GM19193 (cell line): Measurements from ENCODE around the gene CUL4A.

Source experiments
- POLR2A ChIP-seq: IDR thresholded peaks from 4 replicates; pipeline ENCODE4 v1.6.1; 2011; ENCODE audit not compliant: insufficient read depth, insufficient read length; ENCODE audit errors: extremely low read depth

CUL4A gene

DNA sequence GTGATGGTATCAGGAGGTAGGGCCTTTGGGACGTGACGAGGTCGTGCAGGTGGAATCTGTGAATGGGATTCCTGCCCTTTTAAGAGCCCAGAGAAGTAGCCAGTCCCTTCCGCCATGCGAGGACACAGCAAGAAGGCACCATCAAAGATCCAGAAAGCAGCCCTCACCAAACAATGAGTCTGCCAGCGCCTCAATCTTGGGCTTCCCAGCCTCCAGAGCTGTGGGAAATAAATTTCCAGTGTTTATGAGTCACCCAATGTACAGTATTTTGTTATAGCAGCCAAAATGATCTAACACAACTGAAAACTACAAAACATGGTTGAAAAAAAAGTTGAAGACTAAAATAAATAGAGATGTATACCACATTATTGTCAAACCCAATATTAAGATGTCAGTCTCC, 70.7 kb downstream of the CUL4A start:
- TF ChIP-seq POLR2A = no peak

DNA sequence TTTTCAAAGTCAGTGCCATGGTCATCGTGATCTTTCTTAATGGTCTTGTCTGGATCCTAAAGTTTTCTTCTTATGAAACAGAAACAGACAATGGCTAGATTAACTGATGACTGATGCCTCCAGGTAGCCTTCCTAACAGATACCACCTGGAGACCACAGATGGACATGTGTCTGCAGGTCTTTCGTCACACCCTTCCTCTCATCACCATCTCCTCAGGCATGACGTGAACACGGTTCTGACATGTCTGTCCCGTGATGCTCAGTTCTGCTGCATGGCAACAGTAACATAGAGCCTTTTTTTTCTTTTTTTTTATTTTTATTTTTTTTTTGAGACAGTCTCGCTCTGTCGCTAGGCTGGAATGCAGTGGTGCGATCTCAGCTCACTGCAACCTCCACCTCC, 74.5 kb downstream of the CUL4A start:
- TF ChIP-seq POLR2A = no peak

DNA sequence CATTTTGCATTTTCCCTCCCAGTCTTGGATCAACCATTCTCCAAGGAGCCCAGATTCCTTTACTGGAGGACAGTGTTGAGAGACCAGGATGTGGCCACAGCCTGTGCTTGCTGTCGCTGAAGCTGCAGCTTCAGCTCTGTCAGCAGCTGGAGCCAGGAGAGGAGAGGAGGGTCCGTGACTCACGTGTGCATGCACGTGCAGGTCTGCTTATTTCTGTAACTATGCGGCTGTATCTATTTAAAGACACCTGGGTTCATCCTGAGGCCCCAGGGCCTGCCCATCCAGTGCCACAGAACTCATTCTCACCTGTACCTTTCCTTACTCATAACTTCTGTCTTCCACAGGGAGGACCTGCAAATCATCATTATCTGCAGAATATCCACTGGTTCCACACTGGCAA, 79.5 kb downstream of the CUL4A start:
- no peak for TF ChIP-seq POLR2A

DNA sequence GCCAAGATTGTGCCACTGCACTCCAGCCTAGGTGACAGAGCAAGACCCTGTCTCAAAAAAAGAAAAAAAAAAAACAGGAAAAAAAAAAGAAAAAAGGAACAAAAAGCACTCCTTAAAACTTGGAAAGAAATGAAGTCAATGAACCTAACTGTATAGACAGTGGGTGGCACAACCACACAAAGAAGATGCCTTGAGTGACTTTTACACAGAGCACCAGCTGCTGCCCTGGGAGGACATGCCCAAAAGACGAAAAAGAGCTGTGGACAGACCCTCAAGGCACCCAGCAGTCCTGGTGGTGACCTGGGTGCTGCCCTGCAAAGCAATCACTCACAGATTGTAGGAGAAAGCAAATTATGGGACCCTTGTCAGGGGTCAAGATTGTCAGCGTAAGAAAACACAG, 81.7 kb downstream of the CUL4A start:
- no peak for TF ChIP-seq POLR2A

DNA sequence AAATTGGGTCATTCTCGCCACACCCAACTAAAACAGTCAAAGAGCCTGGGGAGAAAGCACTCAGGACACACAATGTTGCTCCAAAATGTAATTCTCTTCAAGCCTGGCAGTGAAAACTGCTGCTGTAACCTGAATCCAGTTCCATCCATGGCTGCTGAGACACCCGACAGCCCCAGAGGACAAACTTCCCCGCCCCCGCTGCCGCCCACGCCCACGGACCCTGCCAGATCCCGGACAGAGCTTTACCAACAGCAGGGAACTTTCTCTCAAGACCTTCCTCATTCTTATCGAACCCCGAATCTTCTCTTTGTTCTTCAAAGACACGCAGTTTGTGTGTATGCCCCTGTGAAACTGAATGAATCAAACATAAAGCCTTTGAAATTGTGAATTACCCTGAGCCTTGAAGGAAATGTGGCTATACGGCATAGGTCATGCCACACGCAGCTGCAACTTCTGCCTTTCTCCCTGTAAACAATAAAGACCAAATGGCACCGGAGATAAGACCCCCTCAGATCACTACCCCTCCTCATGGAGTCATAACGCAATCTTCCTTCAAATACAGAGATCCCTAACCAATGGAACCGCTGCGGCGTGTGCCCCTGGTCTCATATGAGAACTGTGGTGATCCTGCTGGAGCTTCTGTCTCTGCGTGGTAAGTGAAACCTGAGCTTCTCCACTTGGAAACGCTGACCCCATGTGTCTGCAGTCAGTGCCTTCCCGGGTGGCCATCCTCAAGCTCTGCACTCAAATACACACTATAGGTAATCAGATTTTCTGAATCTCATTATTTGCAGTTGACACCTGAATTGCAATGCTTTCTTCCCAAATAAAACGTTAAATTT, 82.8 kb downstream of the CUL4A start:
- no peak for TF ChIP-seq POLR2A

DNA sequence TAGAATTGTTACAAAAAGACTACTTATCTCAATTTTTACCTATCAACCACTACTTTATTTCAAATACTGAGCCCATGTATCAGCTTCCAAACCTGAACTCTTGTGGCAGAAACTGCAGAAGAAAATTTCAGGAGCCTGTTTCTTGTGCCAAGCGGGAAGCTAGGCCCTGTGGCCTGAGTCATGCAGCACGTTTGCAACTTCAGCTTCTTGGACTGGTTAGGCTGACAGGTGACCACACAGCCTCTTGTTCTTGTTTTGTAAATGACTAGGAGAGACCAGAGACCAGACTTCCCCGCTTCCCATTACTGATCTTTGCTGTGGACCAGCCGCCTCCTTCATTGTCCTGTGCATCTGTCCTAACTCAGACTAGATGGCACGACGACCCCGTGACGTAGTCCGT, 84.3 kb downstream of the CUL4A start:
- TF ChIP-seq POLR2A = no peak

DNA sequence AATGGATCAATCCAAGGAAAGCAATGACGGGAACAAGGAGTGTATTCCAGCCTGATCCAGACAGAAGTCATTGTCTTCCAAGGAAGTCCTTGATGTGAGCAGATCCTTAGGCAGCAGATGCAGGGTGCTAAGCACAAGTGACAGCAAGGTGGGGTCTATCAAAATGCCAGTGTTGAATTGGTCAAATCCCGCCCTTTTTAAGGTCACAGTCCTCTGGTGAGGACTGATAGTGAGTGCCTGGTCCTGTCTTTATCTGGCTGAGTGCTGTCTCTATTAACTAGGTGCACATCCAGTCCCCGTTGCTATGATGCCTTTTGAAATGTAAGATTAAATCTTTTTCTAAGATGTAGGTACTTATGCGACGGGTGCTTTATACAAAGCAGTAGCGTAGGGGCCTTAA, 86.4 kb downstream of the CUL4A start:
- no peak for TF ChIP-seq POLR2A

DNA sequence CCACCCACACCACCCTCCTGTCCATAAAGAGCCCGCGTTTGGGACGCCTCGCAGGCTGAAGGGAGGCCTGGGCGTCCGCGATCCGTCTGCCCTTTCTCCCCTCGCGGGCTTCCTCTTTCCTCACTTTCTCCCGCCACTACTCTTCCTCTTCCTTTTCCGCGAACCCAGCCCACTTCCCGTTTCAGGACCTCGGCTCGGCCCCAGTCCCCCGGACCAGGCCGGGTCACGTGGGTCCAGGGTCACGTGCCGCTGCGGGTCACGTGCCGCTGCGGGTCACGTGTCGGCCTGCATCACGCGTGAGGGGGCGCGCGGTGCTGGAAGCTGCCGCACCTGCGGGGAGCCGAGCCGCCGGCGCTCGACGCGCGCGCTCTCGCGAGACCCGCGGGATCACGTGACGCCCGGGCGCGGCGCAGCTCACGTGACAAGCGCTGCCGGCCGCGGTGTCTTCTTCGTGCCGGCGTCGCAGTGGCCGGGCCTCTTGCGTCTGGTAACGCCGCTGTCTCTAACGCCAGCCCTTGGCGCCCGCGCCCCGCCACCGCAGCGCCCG, 87.5 kb downstream of the CUL4A start, which contains the start of gene LAMP1:
LAMP1 (plus strand) TSS at position 417 of the 547 bp plus-strand sequence. CDS start 196 bp downstream, outside the sequence.
- peak; percentile 78 for TF ChIP-seq POLR2A

DNA sequence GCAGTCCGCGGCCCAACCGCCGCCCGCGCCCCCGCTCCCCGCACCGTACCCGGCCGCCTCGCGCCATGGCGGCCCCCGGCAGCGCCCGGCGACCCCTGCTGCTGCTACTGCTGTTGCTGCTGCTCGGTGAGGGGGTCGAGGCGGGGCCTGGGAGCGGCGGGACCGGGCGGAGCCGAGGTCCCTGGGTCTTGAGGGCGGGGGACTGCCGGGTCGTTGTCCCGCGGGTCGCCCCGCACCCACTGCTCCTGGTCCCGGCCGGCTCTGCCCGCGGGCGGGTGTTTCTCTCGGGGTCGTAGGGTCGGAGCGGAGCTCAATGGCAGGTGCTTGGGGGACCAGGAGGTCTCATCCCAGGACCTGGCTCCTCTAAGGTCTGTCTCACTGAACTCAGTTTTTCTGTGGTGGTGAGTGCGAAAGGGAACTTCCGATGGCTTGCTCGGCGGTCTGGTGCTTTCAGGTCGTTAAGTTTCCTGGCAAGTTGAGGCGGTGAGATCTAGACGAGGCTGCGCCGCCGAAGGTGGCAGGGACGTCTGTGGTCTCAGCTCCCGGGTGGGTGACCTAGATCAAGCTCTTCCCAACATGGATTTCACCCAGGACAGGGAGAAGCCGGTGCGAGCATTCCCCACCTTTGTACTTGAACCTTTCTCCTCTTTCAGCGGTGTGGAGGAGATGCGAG, 88.1 kb downstream of the CUL4A start:
- TF ChIP-seq POLR2A = no peak

DNA sequence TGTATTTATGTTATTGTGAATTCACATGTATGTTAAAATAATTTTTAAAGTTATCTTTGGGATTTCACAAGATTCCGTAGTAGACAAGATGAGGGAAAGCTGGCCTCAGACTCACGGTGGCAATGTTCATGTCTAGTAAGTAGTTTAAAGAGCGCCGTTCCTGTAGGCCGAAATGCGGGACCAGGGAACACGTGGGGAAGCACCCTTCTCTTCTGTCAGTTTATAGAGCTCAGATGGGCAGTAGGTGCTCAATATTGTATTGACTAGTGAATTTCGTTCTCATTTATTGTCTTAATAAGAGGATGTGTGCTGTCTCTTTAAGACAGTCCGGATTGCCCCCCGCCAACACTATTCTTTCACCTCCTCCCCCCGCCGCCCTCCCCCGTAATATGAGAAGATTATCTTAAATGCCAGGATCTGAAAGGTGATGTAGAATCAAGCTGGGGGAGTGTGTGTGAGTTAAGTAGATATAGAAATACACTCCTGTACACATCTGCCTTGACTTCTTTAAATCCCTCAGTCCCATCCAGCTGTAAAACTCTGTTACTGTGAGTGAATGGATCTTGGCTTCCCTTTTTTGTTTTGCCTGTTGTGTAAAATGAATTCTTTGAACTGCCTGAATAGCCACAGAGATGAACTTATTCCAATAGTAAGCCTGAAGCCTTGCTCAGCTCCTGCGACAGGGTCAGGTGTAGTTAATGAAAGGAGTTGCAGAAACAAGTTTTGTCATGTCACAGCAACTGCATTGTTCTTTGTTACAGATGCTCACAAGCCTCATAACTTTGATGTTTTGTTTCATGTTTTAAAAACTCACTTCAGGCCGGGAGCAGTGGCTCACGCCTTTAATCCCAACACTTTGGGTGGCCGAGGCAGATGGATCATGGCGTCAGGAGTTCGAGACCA, 88.9 kb downstream of the CUL4A start:
- TF ChIP-seq POLR2A = no peak

DNA sequence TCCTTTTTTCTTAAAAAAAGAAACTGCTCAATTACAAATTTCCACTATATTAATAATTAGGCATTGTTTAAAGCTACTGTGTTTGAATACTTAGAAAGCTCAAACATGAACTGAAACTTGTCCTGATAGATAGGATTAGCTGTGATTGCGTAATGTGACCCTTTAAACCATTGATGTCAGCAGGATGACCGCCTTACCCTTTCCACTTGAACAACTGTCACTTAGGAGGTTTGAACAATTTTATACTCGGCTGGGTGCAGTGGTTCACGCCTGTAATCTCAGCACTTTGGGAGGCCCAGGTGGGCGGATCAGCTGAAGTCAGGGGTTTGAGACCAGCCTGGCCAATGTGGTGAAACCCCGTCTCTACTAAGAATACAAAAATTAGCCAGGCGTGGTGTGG, 90.5 kb downstream of the CUL4A start:
- no peak for TF ChIP-seq POLR2A

DNA sequence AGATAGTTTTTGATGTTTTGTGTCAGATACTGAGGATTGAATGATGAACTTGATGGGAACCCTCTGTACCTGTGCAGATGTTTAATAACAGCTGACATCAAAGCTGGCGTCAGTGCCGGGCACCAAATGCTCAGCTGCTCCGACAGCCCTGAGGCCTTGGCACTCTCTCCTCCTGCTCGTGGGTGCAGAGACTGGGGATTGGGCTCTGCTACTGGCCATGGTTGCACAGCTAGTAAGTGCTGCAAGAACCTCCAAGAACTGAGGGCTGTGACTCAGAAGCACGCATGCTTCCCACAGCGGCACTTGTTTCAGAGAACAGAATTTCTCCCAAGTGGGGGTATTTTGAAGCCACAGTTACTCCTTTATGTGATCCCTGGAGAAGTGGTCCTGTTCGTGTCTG, 93.6 kb downstream of the CUL4A start:
- no peak for TF ChIP-seq POLR2A

DNA sequence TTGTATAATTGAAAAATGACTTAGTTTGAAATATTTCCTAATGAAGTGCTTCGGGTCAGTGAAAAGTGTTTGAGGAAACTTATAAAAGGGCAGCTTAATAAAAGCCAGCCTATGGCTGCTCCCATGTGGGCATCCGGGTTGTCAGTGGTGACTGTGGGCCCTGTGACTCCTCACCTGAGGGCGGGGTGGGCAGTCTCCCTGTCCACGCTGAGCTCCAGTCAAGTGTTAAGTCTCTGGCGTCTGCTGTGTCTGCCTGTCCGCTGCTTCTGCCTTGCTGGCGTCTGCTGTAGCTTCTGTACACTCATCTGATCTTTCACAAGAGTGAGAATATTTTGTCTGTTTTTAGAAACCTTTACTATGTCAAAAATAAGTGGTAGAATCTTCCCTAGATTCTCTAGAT, 94.7 kb downstream of the CUL4A start:
- TF ChIP-seq POLR2A = no peak

DNA sequence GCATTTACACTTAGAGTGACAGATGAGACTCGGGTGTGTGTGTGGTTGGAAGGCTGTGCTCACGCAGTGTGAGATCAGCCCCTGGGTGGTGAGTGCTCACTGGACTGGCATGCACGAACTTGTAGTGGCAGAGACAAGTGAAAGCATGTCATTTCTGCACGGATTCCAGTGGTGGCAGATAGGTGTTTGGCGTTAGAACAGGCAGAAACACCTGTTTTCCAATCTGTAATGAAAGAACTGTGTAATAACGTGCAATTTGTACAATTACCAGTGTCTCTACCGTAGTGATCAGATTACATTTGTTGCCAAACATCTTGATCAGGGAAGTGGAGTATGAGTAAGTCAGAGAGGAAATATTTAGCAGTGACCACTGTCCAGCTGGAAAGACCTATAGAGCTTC, 95.8 kb downstream of the CUL4A start:
- no peak for TF ChIP-seq POLR2A

DNA sequence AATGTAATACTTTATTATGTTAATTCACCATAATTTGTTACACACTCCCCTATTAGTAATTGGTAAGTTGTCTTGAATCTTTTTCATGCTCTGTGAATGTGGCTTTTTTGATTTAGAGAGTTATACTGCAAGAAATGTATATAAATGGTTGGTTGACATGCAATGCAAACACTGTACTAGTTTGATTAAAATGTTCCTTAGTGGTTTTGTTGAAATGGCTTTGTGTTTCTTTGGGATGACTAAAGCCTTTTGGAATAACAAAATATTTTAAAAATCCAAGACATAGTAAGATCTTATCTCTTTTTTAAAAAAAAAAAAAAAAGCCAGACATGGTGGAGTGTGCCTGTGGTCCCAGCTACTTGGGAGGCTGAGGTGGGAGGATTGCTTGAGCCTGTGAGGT, 98.1 kb downstream of the CUL4A start:
- no peak for TF ChIP-seq POLR2A
